ENCODE measurements around the gene CNOT6L.

Gene CNOT6L

DNA sequence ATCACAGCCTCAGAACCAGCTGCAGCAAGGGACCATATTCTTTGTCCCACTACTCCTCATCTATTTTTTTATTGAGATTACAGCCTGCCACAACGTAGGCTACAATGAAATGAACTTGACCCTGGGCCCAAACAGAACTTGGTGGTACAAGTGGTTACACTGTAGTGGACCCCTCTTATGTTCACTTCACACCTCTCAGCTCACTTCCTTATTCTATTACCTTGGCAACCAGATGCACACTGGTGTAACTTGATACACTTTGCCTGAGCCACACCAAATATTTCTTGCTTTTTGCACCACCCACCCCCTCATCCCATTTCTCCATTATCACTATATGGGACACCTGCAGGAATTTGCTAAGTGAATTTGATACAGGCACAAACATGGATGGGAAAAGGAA lies 107.7 kb downstream of the CNOT6L start:
- H3K4me3 ChIP-seq (ENCODE audit: low read length): no peak overlapping the region
- H3K4me1 ChIP-seq (ENCODE audit: insufficient read depth, low read length): peaks cover 21% of the 10 kb centered on the region
- H2AFZ ChIP-seq (ENCODE audit: low read depth, low read length): no peak overlapping the region
- no peaks in the 10 kb centered on the region for H3K27me3 ChIP-seq (ENCODE audit: insufficient read depth, low read length)
- H3K36me3 ChIP-seq (ENCODE audit: insufficient read depth, low read length): no peaks in the 10 kb centered on the region
- H3K9me3 ChIP-seq (ENCODE audit: low read length): no peaks in the 10 kb centered on the region

DNA sequence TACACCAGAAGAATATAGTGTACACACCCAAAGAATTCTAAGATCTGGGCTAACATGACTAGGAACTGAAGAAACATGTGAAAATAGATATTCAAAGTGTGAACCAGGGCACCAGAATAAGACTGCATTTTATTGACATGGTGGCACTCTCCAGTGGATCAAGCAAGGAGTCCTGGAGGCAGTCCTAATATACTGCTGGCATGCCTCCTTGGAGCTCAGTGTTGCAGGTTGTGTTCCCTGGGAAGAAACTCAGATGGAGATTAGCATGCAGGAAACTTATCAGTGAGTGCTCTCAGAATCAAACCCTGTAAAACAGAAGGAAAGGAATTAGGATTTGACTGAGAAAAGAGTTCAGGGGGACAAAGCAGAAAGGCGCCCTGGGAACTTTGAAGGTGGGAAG lies 108.5 kb downstream of the CNOT6L start:
- Histone ChIP-seq H3K36me3 (ENCODE audit: insufficient read depth, low read length) (no peaks in the 10 kb centered on the region), H3K9me3 (ENCODE audit: low read length) (no peaks in the 10 kb centered on the region), H3K4me3 (ENCODE audit: low read length) (no peak overlapping the region), H2AFZ (ENCODE audit: low read depth, low read length) (no peak overlapping the region), H3K27me3 (ENCODE audit: insufficient read depth, low read length) (no peaks in the 10 kb centered on the region), H3K4me1 (ENCODE audit: insufficient read depth, low read length) (peaks cover 21% of the 10 kb centered on the region)

DNA sequence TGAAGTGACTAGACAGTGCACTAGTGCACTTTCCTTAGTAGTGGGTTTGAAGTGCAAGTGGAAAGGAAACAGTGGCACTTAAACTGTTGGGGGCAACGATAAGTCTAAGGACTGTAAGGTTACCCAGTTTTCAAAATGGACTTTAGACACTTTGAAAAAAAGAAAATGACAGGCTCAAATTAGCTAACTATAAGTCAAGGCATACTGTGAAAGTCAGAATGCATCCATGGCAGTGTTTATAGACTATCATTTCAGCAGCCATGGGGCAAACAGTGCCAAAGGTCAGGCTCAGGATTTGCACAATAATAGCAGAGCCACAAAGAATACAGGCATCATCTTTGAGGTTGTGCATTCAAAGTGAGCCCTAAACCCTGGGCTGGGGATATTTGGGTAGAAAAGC lies 109.1 kb downstream of the CNOT6L start:
- no peak overlapping the region for H3K4me3 ChIP-seq (ENCODE audit: low read length)
- H3K4me1 ChIP-seq (ENCODE audit: insufficient read depth, low read length): peaks cover 21% of the 10 kb centered on the region
- H3K9me3 ChIP-seq (ENCODE audit: low read length): no peaks in the 10 kb centered on the region
- H3K36me3 ChIP-seq (ENCODE audit: insufficient read depth, low read length): no peaks in the 10 kb centered on the region
- no peaks in the 10 kb centered on the region for H3K27me3 ChIP-seq (ENCODE audit: insufficient read depth, low read length)
- no peak overlapping the region for H2AFZ ChIP-seq (ENCODE audit: low read depth, low read length)

DNA sequence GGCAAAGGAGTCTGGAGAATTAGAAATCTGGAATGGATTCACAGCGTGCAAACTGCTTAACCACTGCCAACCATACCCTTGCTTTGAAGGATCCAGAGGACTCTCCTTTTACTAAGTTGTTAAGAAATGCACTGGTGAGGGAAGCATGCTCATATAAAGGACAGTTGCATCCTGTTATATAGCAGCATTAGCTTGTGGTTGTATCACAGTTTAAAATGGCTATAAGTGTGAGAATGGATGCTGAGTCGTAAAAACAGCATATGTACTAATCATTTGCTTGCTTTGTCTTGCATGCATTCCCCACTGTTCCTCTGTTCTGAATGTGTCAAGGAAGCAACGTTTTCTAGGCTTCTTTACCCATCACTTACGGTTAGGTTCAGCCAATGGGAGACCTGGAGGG lies 112.5 kb downstream of the CNOT6L start:
- no peaks in the 10 kb centered on the region for H3K27me3 ChIP-seq (ENCODE audit: insufficient read depth, low read length)
- no peaks in the 10 kb centered on the region for H3K9me3 ChIP-seq (ENCODE audit: low read length)
- peaks cover 21% of the 10 kb centered on the region for H3K4me1 ChIP-seq (ENCODE audit: insufficient read depth, low read length)
- no peak overlapping the region for H3K4me3 ChIP-seq (ENCODE audit: low read length)
- H2AFZ ChIP-seq (ENCODE audit: low read depth, low read length): no peak overlapping the region
- no peaks in the 10 kb centered on the region for H3K36me3 ChIP-seq (ENCODE audit: insufficient read depth, low read length)

DNA sequence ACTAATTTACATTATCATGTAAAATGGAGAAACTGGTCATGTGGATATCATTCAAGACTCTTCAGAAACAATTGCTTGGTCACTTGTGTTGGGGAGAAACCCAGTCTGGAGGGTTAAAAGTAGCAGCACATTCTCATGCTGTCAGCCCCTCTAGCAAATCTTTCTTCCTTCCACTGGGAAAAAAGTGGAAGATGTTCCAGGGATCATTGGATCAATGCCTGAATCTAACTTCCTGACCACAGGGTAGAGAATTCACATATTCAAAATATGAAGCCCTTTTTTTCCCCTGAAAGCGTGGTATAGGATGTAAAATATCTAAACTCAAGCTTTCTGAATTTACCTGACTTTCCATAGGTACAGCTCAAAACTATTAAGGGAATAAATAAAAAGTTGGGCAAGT lies 115.5 kb downstream of the CNOT6L start:
- Histone ChIP-seq H3K9me3 (ENCODE audit: low read length) (no peaks in the 10 kb centered on the region), H3K4me1 (ENCODE audit: insufficient read depth, low read length) (peaks cover 14% of the 10 kb centered on the region), H2AFZ (ENCODE audit: low read depth, low read length) (no peak overlapping the region), H3K27me3 (ENCODE audit: insufficient read depth, low read length) (no peaks in the 10 kb centered on the region), H3K4me3 (ENCODE audit: low read length) (no peak overlapping the region), H3K36me3 (ENCODE audit: insufficient read depth, low read length) (no peaks in the 10 kb centered on the region)

DNA sequence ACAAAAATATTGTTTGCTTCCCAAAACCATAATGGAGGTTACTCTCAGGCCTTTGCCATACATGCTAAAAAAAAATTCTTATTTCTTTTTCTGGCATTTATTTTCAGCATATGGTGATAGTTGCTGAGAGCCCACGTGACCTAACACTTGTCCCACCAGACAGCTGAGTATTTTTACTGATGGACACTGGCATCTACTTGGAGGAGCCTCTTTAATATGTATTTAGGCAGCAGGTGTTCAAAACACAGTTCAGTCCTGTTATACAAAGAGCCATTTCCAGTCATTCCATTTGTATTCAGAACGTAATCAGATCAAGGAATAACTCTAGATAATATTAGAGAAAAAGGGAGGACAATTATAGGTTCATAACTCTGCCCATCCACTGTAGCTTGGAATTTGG lies 118.0 kb downstream of the CNOT6L start:
- Histone ChIP-seq H3K4me3 (ENCODE audit: low read length) (no peak overlapping the region), H2AFZ (ENCODE audit: low read depth, low read length) (no peak overlapping the region), H3K36me3 (ENCODE audit: insufficient read depth, low read length) (no peaks in the 10 kb centered on the region), H3K27me3 (ENCODE audit: insufficient read depth, low read length) (no peaks in the 10 kb centered on the region), H3K4me1 (ENCODE audit: insufficient read depth, low read length) (peaks cover 17% of the 10 kb centered on the region), H3K9me3 (ENCODE audit: low read length) (no peaks in the 10 kb centered on the region)

DNA sequence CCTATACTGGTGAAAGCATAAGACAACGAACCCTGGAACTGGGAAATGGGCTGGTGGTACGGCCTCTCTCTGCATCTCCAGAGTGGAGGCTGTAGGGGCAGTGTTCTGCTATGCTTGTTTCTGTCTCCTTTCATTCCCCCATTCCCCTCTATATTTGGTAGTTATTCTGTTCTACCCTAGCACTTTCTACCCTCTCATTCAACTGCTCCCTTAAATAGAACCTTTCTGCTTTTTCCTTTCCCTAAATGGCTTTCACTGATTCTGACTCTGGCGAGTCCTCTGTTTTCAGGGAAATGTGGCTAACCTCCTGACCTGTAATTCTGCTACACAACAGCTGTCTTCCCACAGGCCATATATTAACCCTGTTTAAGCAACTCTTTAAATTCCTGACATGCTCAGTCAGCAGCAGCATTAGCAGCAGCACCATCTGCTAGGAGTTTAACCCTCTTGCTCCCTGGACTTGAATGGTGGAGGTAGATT lies 119.4 kb downstream of the CNOT6L start:
- Histone ChIP-seq H3K9me3 (ENCODE audit: low read length) (no peaks in the 10 kb centered on the region), H2AFZ (ENCODE audit: low read depth, low read length) (peak overlapping the region; percentile 32), H3K4me3 (ENCODE audit: low read length) (peak overlapping the region; percentile 16), H3K4me1 (ENCODE audit: insufficient read depth, low read length) (peaks cover 17% of the 10 kb centered on the region), H3K27me3 (ENCODE audit: insufficient read depth, low read length) (no peaks in the 10 kb centered on the region), H3K36me3 (ENCODE audit: insufficient read depth, low read length) (no peaks in the 10 kb centered on the region)

DNA sequence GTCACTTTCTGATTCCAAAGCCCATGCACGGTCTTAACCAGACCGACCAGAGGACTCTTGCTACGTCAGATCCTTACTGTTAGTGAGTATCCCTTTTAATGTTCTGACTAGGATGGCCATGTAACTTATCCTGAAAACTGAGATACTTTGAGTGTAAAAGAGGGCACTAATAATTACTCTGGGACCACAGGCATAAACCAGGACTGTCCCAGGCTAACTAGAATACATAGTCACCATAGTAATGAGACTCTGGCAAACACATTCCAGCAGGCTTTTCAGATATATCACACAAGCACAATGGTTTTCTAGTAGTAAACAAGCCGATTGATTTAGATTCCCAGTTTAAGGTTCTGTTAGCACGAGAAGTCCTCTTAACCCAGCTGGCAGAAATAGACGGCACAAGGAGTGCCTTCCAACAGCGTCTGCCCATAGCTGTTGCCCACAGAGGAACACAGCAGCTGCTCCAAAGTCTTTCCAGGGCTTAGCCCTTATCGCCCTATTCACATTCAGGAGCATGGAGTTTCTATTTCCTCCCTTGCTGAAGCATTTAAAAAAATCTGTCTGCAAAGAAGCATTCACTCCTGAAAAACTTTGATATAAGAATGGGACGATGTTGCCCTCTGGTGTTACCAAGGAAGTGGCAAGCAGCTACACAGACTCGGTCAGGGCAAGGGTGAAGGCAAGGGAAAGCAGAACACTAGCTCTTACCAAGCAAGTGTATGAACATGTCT lies 121.1 kb downstream of the CNOT6L start:
- Histone ChIP-seq H2AFZ (ENCODE audit: low read depth, low read length) (no peak overlapping the region), H3K9me3 (ENCODE audit: low read length) (no peaks in the 10 kb centered on the region), H3K27me3 (ENCODE audit: insufficient read depth, low read length) (no peaks in the 10 kb centered on the region), H3K4me1 (ENCODE audit: insufficient read depth, low read length) (peaks cover 17% of the 10 kb centered on the region), H3K36me3 (ENCODE audit: insufficient read depth, low read length) (no peaks in the 10 kb centered on the region), H3K4me3 (ENCODE audit: low read length) (no peak overlapping the region)

DNA sequence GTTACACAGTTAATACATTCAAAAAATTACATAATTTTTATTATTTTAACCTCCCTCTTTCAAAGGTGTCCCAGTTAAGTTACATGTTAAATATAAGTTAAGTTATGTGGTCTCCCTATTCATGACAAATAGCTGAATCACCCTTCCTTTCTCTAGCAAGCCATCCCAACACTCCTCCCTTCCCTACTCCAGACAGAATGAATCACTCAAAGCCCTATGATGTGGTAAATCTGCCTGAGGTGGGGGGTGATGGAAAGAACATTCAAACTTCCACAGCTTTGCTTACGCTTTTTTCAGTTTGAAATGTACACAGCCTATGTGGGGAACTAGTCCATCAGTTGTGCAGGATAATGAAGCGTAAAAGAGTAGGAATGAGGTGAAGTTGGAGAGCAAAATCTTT lies 123.4 kb downstream of the CNOT6L start:
- Histone ChIP-seq H3K4me3 (ENCODE audit: low read length) (no peak overlapping the region), H2AFZ (ENCODE audit: low read depth, low read length) (no peak overlapping the region), H3K27me3 (ENCODE audit: insufficient read depth, low read length) (no peaks in the 10 kb centered on the region), H3K4me1 (ENCODE audit: insufficient read depth, low read length) (peaks cover 15% of the 10 kb centered on the region), H3K36me3 (ENCODE audit: insufficient read depth, low read length) (no peaks in the 10 kb centered on the region), H3K9me3 (ENCODE audit: low read length) (no peaks in the 10 kb centered on the region)

DNA sequence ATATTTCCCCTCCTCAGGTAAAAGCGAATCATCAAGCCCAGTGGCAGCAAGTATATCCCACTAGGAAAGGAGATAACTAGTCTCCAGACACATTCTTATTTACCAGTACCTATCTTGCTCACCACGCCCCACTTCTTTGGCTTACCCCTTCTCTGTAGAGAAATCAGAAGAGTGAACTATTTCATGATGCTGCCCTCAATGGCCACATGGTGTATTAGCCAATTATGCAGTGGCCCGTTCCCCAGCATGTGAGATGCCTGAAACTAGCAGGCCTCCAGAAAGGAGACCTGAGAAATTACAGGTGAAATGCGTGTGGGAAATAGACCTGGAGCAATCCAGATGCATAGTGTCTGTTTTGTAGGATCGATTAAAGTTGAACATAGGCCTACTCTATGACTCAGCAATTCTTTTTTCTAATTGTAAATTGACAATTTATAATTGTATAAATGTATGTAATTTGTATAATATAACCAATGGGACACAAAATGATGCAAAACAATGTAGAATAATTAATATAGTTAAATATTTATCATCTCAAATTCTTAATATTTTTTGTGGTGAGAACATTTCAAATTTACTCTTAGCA lies 126.2 kb downstream of the CNOT6L start:
- Histone ChIP-seq H2AFZ (ENCODE audit: low read depth, low read length) (no peak overlapping the region), H3K9me3 (ENCODE audit: low read length) (no peaks in the 10 kb centered on the region), H3K4me3 (ENCODE audit: low read length) (no peak overlapping the region), H3K27me3 (ENCODE audit: insufficient read depth, low read length) (no peaks in the 10 kb centered on the region), H3K36me3 (ENCODE audit: insufficient read depth, low read length) (no peaks in the 10 kb centered on the region), H3K4me1 (ENCODE audit: insufficient read depth, low read length) (peaks cover under 1% of the 10 kb centered on the region)

DNA sequence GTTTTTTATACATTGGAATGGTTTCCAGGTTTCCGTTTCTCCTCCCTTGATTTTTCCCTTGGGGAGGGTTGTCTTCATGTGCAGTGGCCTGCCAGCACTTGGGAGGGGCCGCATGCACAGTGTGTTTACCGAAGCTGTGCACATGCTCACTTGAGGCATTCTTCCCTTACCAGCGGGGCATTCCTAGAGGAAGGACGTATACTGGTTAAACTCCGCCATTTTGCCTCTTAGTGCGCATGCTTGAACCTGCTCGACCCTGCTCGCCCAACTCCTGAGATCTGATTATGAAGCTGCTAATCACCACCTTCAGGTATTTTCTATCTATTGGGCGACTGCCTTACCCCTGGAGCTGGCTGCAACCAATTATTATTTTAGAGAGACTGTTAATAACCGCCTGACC lies 137.4 kb downstream of the CNOT6L start:
- Histone ChIP-seq H2AFZ (ENCODE audit: low read depth, low read length) (no peak overlapping the region), H3K36me3 (ENCODE audit: insufficient read depth, low read length) (no peaks in the 10 kb centered on the region), H3K4me3 (ENCODE audit: low read length) (no peak overlapping the region), H3K27me3 (ENCODE audit: insufficient read depth, low read length) (no peaks in the 10 kb centered on the region), H3K9me3 (ENCODE audit: low read length) (no peaks in the 10 kb centered on the region), H3K4me1 (ENCODE audit: insufficient read depth, low read length) (peaks cover 4% of the 10 kb centered on the region)

DNA sequence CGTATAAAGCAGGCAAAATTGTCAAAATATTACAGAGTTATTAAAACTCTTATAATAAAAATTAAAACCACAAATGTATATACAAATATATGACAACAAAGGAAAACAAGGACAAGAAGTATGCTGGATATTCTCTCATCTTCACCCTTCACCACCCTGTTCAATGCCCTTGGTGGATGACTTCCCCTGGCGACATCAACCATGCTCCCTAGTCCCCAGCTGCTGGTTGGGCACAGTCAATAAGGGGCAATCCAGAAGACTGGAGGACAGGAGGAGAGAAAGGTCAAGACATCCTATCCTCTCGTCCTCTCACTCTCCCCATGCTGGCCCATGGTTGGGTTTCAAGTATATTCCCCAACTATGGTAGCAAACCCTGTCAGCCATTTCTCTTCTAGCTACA lies 142.3 kb downstream of the CNOT6L start:
- Histone ChIP-seq H3K4me1 (ENCODE audit: insufficient read depth, low read length) (no peaks in the 10 kb centered on the region), H3K9me3 (ENCODE audit: low read length) (no peaks in the 10 kb centered on the region), H3K36me3 (ENCODE audit: insufficient read depth, low read length) (no peaks in the 10 kb centered on the region), H3K4me3 (ENCODE audit: low read length) (no peak overlapping the region), H3K27me3 (ENCODE audit: insufficient read depth, low read length) (no peaks in the 10 kb centered on the region), H2AFZ (ENCODE audit: low read depth, low read length) (no peak overlapping the region)

DNA sequence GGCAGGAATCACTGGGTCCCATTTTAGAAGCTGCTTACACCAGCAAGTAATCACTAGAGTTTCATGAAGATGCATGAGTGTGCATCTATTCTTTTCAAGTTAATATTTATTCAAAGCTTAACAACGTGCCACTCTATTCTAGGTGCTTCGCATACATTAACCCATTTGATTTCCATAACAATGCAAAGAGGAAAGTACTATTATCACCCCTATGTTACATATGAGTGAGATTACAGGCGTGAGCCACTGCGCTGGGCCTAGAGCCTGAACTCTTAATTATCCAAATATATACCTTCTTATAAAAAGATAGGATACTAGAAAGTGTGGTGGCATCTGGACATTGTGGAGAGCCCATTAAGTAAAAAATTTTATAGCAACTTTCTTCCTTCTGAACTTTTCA lies 148.1 kb downstream of the CNOT6L start:
- Histone ChIP-seq H3K4me1 (ENCODE audit: insufficient read depth, low read length) (peaks cover 9% of the 10 kb centered on the region), H3K36me3 (ENCODE audit: insufficient read depth, low read length) (no peaks in the 10 kb centered on the region), H3K9me3 (ENCODE audit: low read length) (no peaks in the 10 kb centered on the region), H3K27me3 (ENCODE audit: insufficient read depth, low read length) (no peaks in the 10 kb centered on the region), H3K4me3 (ENCODE audit: low read length) (no peak overlapping the region), H2AFZ (ENCODE audit: low read depth, low read length) (peak overlapping the region; percentile 22)

Data from neuron (in vitro differentiated cells).